Stimulated activated CD8-positive, alpha-beta memory T cell treated with anti-CD3 and anti-CD28 coated beads, Interleukin-15, amount 100 ng/mL, for 48 hours (primary cell): ENCODE measurements around the gene KLF6.

Experiments used
- DNase-seq, 2 donors: peaks; one replicate each; pipeline ENCODE4 v3.0.0-alpha.2; 2020; ENCODE audit warnings: low read depth in 2 of 2

The KLF6 gene

DNA sequence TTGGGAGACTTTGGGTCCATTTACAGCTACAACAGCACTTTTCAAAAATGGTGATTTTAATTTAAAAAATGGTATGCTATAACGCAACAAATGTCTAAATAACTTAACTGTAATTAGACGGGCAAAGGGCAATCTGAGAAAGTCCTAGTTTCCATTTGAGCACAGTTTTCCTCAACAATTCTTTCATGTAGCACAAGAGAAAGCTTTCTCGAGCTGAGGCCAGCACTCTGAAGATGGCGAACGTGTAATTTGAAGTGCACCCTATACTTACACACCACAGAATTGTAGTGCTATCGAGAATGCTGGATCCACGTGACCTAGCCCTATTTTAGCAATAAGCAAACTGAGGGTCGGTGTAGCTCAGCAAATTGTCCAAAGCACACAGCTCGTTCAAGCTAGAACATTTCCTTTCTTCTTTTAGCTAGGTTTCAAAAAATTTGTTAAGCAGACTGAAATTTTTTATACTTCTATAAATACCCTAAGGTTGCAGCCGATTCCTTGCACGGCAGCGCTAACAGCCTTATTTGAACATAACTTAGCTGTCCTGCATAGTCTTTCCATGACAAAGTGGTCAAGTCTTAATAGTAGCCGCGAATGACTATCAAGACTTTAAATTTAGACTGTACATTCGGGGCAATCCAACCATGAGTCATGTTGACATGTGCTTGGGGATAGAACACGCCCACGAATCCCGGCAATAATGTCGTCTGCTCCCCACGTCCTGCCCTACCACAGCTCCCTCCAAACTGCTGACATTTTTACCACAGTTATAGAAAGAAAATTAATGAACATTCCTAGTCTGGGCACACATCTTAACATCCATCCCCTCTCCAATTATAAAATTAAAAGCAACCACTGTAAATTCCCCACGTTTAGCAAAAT lies 10.0 kb downstream of the KLF6 start:
- no peak for DNase-seq

GRCh38 chr10:3774018-3774813 lies 10.8 kb downstream of the KLF6 start:
- DNase-seq, result no peak

GRCh38 chr10:3773460-3774017 lies 11.5 kb downstream of the KLF6 start:
- DNase-seq, result no peak

GRCh38 chr10:3772361-3773171 lies 12.4 kb downstream of the KLF6 start:
- no peak for DNase-seq

GRCh38 chr10:3770611-3771110 lies 14.3 kb downstream of the KLF6 start:
- no peak for DNase-seq

- no peak for DNase-seq
Measured at GRCh38 chr10:3769556-3769955, 15.5 kb downstream of the KLF6 start.

GRCh38 chr10:3766046-3766756 lies 18.8 kb downstream of the KLF6 start:
- DNase-seq, result no peak

DNA sequence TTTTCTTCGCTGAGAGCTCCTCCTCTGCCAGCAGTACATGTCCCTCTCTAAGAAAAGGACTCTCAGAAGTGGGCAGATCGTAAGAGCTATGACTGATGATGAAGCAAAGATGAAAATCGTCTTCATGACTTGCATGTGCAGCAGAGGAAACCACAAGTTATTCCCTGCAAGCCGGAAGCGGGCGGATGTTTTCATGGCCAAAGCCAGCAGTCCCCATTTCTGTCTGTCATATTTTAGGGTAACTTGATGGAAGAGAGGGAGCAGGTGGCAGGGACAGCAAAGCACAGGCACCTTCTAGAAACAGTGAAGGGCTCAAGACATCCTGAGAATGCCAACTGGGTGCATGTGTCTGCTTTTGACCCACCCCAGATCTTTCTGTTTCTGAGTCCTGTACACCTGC lies 19.9 kb downstream of the KLF6 start:
- DNase-seq, result no peak

- DNase-seq, result no peak
Measured at GRCh38 chr10:3764626-3765112, 20.3 kb downstream of the KLF6 start.

- no peak for DNase-seq
Measured at GRCh38 chr10:3763852-3764625, 21.0 kb downstream of the KLF6 start.

- DNase-seq, result no peak
Measured at GRCh38 chr10:3763035-3763456, 22.0 kb downstream of the KLF6 start.

DNA sequence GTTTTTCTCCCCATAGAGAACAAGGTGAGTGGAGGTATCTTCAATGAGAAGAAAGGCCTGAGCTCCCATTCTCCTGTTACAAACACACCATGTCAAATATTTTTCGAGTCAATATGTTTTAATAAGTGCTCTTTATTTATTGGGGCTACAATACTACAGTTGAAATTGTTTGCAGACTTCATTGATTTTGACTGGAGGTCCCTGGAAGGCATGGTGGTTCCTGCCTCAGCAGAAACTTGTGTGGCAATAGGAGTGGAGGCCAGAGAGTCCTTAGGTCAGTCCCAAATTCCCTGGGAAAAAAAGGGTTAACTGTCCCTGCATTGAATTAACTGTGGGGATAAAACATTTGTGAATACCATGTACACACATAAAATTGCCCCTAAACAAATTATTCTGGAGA lies 22.7 kb downstream of the KLF6 start:
- DNase-seq, result no peak

GRCh38 chr10:3761904-3762303 lies 23.1 kb downstream of the KLF6 start:
- DNase-seq, result no peak

DNA sequence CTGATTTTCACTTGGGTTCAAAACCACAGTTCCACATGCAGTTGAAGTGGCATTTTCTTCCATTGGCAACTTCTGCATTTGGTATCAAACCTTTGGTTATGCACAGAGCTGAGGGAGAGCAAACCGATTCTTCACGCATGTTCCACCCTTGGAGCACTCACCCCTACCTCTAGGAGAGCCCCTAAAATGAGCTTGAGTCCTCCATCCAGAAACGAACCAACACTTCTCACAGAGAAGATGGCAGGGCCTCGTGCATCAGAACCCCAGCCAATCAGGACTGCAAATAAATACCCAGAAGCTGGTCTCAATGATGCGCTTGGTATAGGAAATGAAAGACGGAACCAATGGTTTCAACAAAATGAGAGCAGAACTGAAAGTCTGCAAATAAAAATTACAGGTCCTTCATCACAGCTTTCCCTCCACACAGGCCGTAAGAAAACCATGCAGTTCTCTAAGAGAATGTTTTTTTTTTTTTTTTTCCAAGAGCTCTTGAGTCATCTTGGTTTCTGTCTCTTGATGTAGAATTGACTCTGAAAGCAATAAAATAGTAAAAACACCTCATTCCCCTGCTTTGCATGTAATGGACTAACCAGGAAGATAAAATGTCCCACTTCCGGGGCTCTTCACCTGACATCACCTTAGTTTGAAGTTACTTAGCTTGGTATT lies 23.9 kb downstream of the KLF6 start:
- DNase-seq, result no peak

GRCh38 chr10:3760083-3760482 lies 24.9 kb downstream of the KLF6 start:
- no peak for DNase-seq

GRCh38 chr10:3759397-3759796 lies 25.6 kb downstream of the KLF6 start:
- no peak for DNase-seq

- no peak for DNase-seq
Measured at GRCh38 chr10:3758491-3758970, 26.5 kb downstream of the KLF6 start.

DNA sequence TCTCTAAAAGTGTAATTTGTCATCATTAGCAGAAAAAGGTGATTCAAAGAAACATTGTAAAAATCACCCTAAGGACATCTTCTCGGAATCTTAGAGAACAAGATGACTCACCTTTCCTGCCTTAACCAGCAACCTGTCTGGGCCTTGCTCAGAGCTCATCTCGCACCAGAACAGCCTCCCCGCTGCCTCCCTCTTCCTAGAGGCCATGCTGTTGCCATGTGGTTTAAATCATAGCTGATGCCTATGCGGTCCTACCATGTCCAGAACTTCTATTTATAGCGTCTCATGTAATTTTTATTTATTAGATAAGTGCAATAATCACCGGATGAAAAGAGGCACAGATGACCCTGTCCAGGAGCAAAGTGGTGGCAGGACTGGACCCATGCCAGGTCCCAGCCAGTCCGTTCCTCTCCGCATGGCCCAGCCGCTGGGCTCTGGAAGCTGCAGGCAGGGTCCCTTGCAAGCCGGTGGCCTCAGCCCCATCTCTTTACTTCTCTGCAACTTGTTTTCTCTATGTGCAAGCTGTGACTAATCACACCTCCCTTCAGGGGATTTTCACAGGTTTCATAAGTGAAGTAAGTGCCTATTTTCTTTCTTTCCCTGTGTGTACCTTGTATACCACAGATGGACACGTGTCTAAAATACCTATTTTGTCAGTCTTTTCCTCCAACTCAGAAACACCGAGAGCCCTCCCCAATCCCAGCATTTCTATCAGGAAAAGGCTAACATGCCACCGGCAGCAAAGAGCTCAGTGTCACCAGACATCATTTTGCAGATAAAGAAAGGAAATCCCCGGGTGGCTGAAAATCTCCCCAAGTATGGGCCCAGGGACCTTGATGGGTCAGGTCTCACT lies 27.1 kb downstream of the KLF6 start:
- DNase-seq, result peak in 1 of 2 donors; percentile 62
